SK-N-SH (cell line): ENCODE results near the gene SP140.

ENCODE experiments used
- CHD2 ChIP-seq: fragments of 150-350 bp; IDR thresholded peaks from 2 replicates; pipeline ENCODE4 v1.6.1; 2018; ENCODE audit warnings: low read length; ENCODE audit not compliant: partially characterized antibody
- CTCF ChIP-seq: fragments of 200-600 bp; sonication (generic); IDR thresholded peaks from 2 replicates; pipeline ENCODE4 v1.6.1; 2017; ENCODE audit warnings: antibody characterized with exemption, mild to moderate bottlenecking, moderate library complexity
- EP300 ChIP-seq, 2 experiments: IDR thresholded peaks; 2 replicates each; pipeline versions ENCODE4 v1.4.0 to v1.6.1; 2012; ENCODE audit warnings: borderline replicate concordance in 1 of 2, low read depth in 1 of 2, low read length in 1 of 2
- EZH2phosphoT487 ChIP-seq: fragments of 200-600 bp; sonication (generic); IDR thresholded peaks from 2 replicates; pipeline ENCODE4 v1.6.1; 2017; ENCODE audit warnings: low read depth, mixed run types, mild to moderate bottlenecking, antibody characterized with exemption, moderate library complexity, borderline replicate concordance
- GABPA ChIP-seq: IDR thresholded peaks from 2 replicates; pipeline ENCODE4 v1.4.0; 2012; ENCODE audit warnings: low read depth, mild to moderate bottlenecking
- GATA2 ChIP-seq: sonication (generic); formaldehyde crosslinking; IDR thresholded peaks from 2 replicates; pipeline ENCODE4 v1.5.0; 2020; ENCODE audit warnings: mild to moderate bottlenecking, missing genetic modification reagents
- IRF3 ChIP-seq: fragments of 150-350 bp; IDR thresholded peaks from 2 replicates; pipeline ENCODE4 v1.6.1; 2016; ENCODE audit warnings: mild to moderate bottlenecking, low read depth, low read length
- JUND ChIP-seq: IDR thresholded peaks from 2 replicates; pipeline ENCODE4 v1.4.0; 2012
- MEF2A ChIP-seq: IDR thresholded peaks from 2 replicates; pipeline ENCODE4 v1.4.0; 2012; ENCODE audit warnings: low read depth, borderline replicate concordance
- NRF1 ChIP-seq: IDR thresholded peaks from 2 replicates; pipeline ENCODE4 v1.6.1; 2012; ENCODE audit warnings: low read depth, mild to moderate bottlenecking, low read length
- POLR2AphosphoS5 ChIP-seq: IDR thresholded peaks from 2 replicates; pipeline ENCODE4 v1.6.1; 2012; ENCODE audit warnings: low read depth, low read length
- RAD21 ChIP-seq: IDR thresholded peaks from 2 replicates; pipeline ENCODE4 v1.6.1; 2012; ENCODE audit warnings: mild to moderate bottlenecking, low read length
- RCOR1 ChIP-seq: fragments of 150-350 bp; IDR thresholded peaks from 2 replicates; pipeline ENCODE4 v1.6.1; 2017; ENCODE audit warnings: antibody characterized with exemption, low read length
- RFX5 ChIP-seq: IDR thresholded peaks from 2 replicates; pipeline ENCODE4 v1.6.1; 2012; ENCODE audit warnings: mild to moderate bottlenecking, improper control_type of control experiment, low read length

GRCh38 chr2:230202430-230203109, 23.0 kb upstream of the SP140 start:
- TF ChIP-seq CTCF (no peak), EZH2phosphoT487 (no peak), GATA2 (CRISPR knock-in tag) (no peak), CHD2 (no peak), RAD21 (no peak), JUND (no peak), IRF3 (no peak), EP300 (IDR thresholded peaks at IDR 0.05; ENCODE audit: borderline replicate concordance in 1 of 2, low read depth in 1 of 2, low read length in 1 of 2) (no peak), MEF2A (no peak), RFX5 (no peak), RCOR1 (no peak), GABPA (no peak), NRF1 (no peak), POLR2AphosphoS5 (no peak)
